Thyroid gland (tissue), 4 donors: ENCODE data around the gene LRRFIP1.

Experiments used
- CTCF ChIP-seq, 6 experiments: fragments of 200-600 bp in 3 of 6; fragments of 450-650 bp in 3 of 6; sonication (generic) in 3 of 6; IDR thresholded peaks; one replicate each; pipeline ENCODE4 v1.5.1; 2016 to 2019; ENCODE audit warnings: antibody characterized with exemption in 6 of 6, mild to moderate bottlenecking in 2 of 6, inconsistent platforms in 1 of 6, moderate library complexity in 1 of 6
- POLR2A ChIP-seq, 2 donors: fragments of 450-650 bp; IDR thresholded peaks; one replicate each; pipeline ENCODE4 v1.6.1; 2017; ENCODE audit warnings: antibody characterized with exemption in 2 of 2, mild to moderate bottlenecking in 2 of 2, moderate library complexity in 1 of 2

- TF ChIP-seq CTCF (IDR thresholded peaks at IDR 0.05) (no peak), POLR2A (IDR thresholded peaks at IDR 0.05) (no peak)
Observed at GRCh38 chr2:237626813-237627440, 460 bp upstream of the LRRFIP1 start.
